Endothelial cell of umbilical vein (primary cell): ENCODE results near the gene MMP11. TPM values are rescaled to one million over a fixed set of nuclear protein-coding genes. Genes with fewer than 3 reads are reported as not detected.

ENCODE experiments used
- BruUV-seq: library from RNA; stranded (reverse); fragments of 400-500 nt; replicated peaks from 2 replicates; lab custom pipeline; 2021; lab: Mats Ljungman, UMichigan
- CTCF ChIA-PET: fragments of 300-600, 350-600 bp; sonication (Branson Sonifier 250); formaldehyde crosslinking; loops from one replicate; lab custom pipeline; 2021; ENCODE audit warnings: antibody characterized with exemption, inconsistent platforms; lab: Charles Lee
- POLR2A ChIA-PET: fragments of 300-600, 350-600 bp; sonication (Branson Sonifier 250); formaldehyde crosslinking; loops from one replicate; lab custom pipeline; 2021; ENCODE audit warnings: antibody characterized with exemption, inconsistent platforms; lab: Charles Lee
- DNase-seq: peaks from one replicate; pipeline ENCODE4 v3.0.0-alpha.2; 2011; ENCODE audit warnings: low read depth, low spot score
- FAIRE-seq: peaks from 2 replicates; lab custom pipeline; 2011; peaks lifted over from hg19 to GRCh38; lab: Jason Lieb, UNC
- H2AFZ ChIP-seq: 2 replicates; pipeline ENCODE4 v1.6.0; 2012; ENCODE audit warnings: low read depth, low read length, control low read depth, inconsistent platforms
- H3K27ac ChIP-seq: 2 replicates; pipeline ENCODE4 v1.5.1; 2011; ENCODE audit warnings: low read depth, mild to moderate bottlenecking, control low read depth, low read length, moderate library complexity; ENCODE audit not compliant: insufficient read depth
- H3K27me3 ChIP-seq, 2 experiments: 2 replicates each; pipeline versions ENCODE4 v1.6.0 to v1.6.1; 2011; ENCODE audit warnings: low read length in 2 of 2, mixed read lengths in 1 of 2; ENCODE audit not compliant: control insufficient read depth in 2 of 2, insufficient read depth in 2 of 2
- H3K36me3 ChIP-seq, 2 experiments: 2 replicates in 1 of 2; 3 replicates in 1 of 2; pipeline ENCODE4 v1.5.1; 2011; ENCODE audit warnings: low read length in 2 of 2, mild to moderate bottlenecking in 1 of 2, moderate library complexity in 1 of 2; ENCODE audit not compliant: control insufficient read depth in 2 of 2, insufficient read depth in 2 of 2; ENCODE audit errors: extremely low read depth in 1 of 2
- H3K4me1 ChIP-seq: 3 replicates; pipeline ENCODE4 v1.5.1; 2011; ENCODE audit warnings: mild to moderate bottlenecking, low read length; ENCODE audit not compliant: control insufficient read depth, insufficient read depth; ENCODE audit errors: extremely low read depth
- H3K4me2 ChIP-seq: 2 replicates; pipeline ENCODE4 v1.6.1; 2011; ENCODE audit warnings: low read length, control low read depth, mixed read lengths; ENCODE audit not compliant: insufficient read depth
- H3K4me3 ChIP-seq, 3 experiments: fragments of 200-600 bp in 1 of 3; sonication (generic), shearing (Covaris generic) in 1 of 3; replicated peaks in 1 of 3; 2 replicates each; pipeline ENCODE4 v1.5.1; 2011 to 2016; ENCODE audit warnings: control low read depth in 3 of 3, low read length in 3 of 3, mild to moderate bottlenecking in 2 of 3, inconsistent platforms in 1 of 3, low read depth in 1 of 3, moderate library complexity in 1 of 3; ENCODE audit not compliant: insufficient read depth in 1 of 3
- H3K79me2 ChIP-seq: 2 replicates; pipeline ENCODE4 v1.6.0; 2012; ENCODE audit warnings: low read length, inconsistent platforms; ENCODE audit not compliant: control insufficient read depth, insufficient read depth
- H3K9ac ChIP-seq: replicated peaks from 2 replicates; pipeline ENCODE3; 2011; ENCODE audit warnings: low read length, control low read depth; ENCODE audit not compliant: insufficient read depth; ENCODE audit errors: extremely low read depth
- H3K9me1 ChIP-seq: replicated peaks from 3 replicates; pipeline ENCODE4 v1.6.0; 2011; ENCODE audit warnings: mild to moderate bottlenecking, low read length; ENCODE audit not compliant: control insufficient read depth, insufficient read depth; ENCODE audit errors: extremely low read depth
- H3K9me3 ChIP-seq: replicated peaks from 2 replicates; pipeline ENCODE4 v1.5.1; 2012; ENCODE audit warnings: low read length, inconsistent platforms; ENCODE audit not compliant: control insufficient read depth, insufficient read depth
- H4K20me1 ChIP-seq: replicated peaks from 2 replicates; pipeline ENCODE3; 2011; ENCODE audit warnings: mild to moderate bottlenecking, low read length; ENCODE audit not compliant: control insufficient read depth, insufficient read depth; ENCODE audit errors: extremely low read depth
- CTCF ChIP-seq, 2 donors: IDR thresholded peaks; 1 replicate in 1 of 2; 2 replicates in 1 of 2; pipeline ENCODE4 v1.5.1; 2011; ENCODE audit warnings: low read length in 2 of 2, mild to moderate bottlenecking in 2 of 2, moderate library complexity in 2 of 2, control low read depth in 1 of 2, inconsistent platforms in 1 of 2, low read depth in 1 of 2; ENCODE audit not compliant: insufficient read depth in 1 of 2; ENCODE audit errors: extremely low read depth in 1 of 2
- EZH2 ChIP-seq: IDR thresholded peaks from 2 replicates; pipeline ENCODE4 v1.6.1; 2012; ENCODE audit warnings: borderline replicate concordance, low read depth, mild to moderate bottlenecking, moderate library complexity, low read length, inconsistent platforms; ENCODE audit not compliant: severe bottlenecking
- FOS ChIP-seq: IDR thresholded peaks from 2 replicates; pipeline ENCODE4 v1.6.1; 2011; ENCODE audit warnings: mild to moderate bottlenecking, low read length, moderate library complexity, borderline replicate concordance; ENCODE audit not compliant: insufficient read depth
- GATA2 ChIP-seq: IDR thresholded peaks from 2 replicates; pipeline ENCODE4 v1.7.0; 2011; ENCODE audit warnings: low read depth, mild to moderate bottlenecking, moderate library complexity, mixed read lengths, low read length; ENCODE audit not compliant: insufficient read length, insufficient read depth
- JUN ChIP-seq: IDR thresholded peaks from 2 replicates; pipeline ENCODE4 v1.6.1; 2011; ENCODE audit warnings: borderline replicate concordance, low read depth; ENCODE audit not compliant: insufficient read length, insufficient read depth
- MAX ChIP-seq: IDR thresholded peaks from 2 replicates; pipeline ENCODE4 v1.6.1; 2011; ENCODE audit not compliant: insufficient read depth, insufficient read length
- MYC ChIP-seq: IDR thresholded peaks from one replicate; pipeline ENCODE4 v1.6.1; 2011; ENCODE audit warnings: mild to moderate bottlenecking, low read depth, low read length
- POLR2A ChIP-seq: IDR thresholded peaks from 2 replicates; pipeline ENCODE4 v1.6.1; 2012; ENCODE audit warnings: low read depth, mild to moderate bottlenecking, control low read depth, low read length
- POLR2AphosphoS5 ChIP-seq: IDR thresholded peaks from 2 replicates; pipeline ENCODE4 v1.6.1; 2012; ENCODE audit warnings: low read depth, mild to moderate bottlenecking, control low read depth, low read length, moderate library complexity; ENCODE audit not compliant: insufficient read depth
- dilution Hi-C: fragments of 300-500 bp; cut with MboI; formaldehyde crosslinking; loops from one replicate; pipeline ENCODE4 v1.15.0; 2019; ENCODE audit warnings: low sequenced_read_pairs; ENCODE audit not compliant: extremely low pct_ligation_motif_present
- intact Hi-C: fragments of 100-400 bp; cut with micrococcal nuclease; formaldehyde crosslinking; loops from one replicate; pipeline ENCODE4 v1.10.0; 2022
- polyA plus RNA-seq, 4 experiments: library from polyadenylated mRNA; depleted of rRNA in 3 of 4; stranded (reverse) in 3 of 4; unstranded in 1 of 4; fragments of >200 nt; gene quantifications; 2 replicates each; pipeline versions ENCODE4 v1.2.1 to v1.2.3, GENCODE V29; 2011 to 2012; ENCODE audit warnings: missing spikeins in 1 of 4
- total RNA-seq: library from RNA; stranded (reverse); gene quantifications from 2 replicates; pipeline ENCODE4 v1.2.3, GENCODE V29; 2021

MMP11 gene
- total and polyA plus RNA-seq, 2 donors (not counting 3 experiments of a cell fraction or from before 2014, with no cell fraction given): 10.3 to 16.9 TPM

GRCh38 chr22:23831781-23832180, 59.1 kb downstream of the MMP11 start:
- Histone ChIP-seq H3K4me2 (no peak overlapping the region), H3K4me1 (no peaks in the 10 kb centered on the region), H3K27me3 (no peaks in the 10 kb centered on the region), H3K27ac (no peak overlapping the region), H3K36me3 (peaks cover 16 to 53% of the 10 kb centered on the region in 2 experiments), H2AFZ (no peak overlapping the region), H3K79me2 (no peaks in the 10 kb centered on the region), H4K20me1 (no peaks in the 10 kb centered on the region), H3K9ac (no peak overlapping the region), H3K4me3 (no peak overlapping the region), H3K9me3 (no peaks in the 10 kb centered on the region), H3K9me1 (no peaks in the 10 kb centered on the region)
- intact Hi-C loops (no loop called here), dilution Hi-C loops (no loop called here)
- DNase-seq: no peak
- BruUV-seq: no TSS peak
- TF ChIP-seq POLR2AphosphoS5 (no peak), FOS (no peak), JUN (no peak), EZH2 (no peak), CTCF (IDR thresholded peaks at IDR 0.05; ENCODE audit: extremely low read depth in 1 of 2, insufficient read depth in 1 of 2, low read depth in 1 of 2, low read length in 2 of 2) (no peak), MAX (no peak), POLR2A (no peak), GATA2 (no peak), MYC (no peak)
- ChIA-PET POLR2A (no interaction called here), CTCF (interaction anchor here (1.6 kb wide), 1 partner anchor 18 kb away, joined by 5 read pairs; no protein-coding TSS in a partner anchor)
- FAIRE-seq: no peak
